NB4 (cell line): ENCODE measurements around the gene TMEM178A.

Experiments used
- MYC ChIP-seq: IDR thresholded peaks from 2 replicates; pipeline ENCODE4 v1.6.1; 2011; ENCODE audit warnings: low read depth, low read length
- POLR2A ChIP-seq: IDR thresholded peaks from 2 replicates; pipeline ENCODE4 v1.6.1; 2011; ENCODE audit warnings: mild to moderate bottlenecking; ENCODE audit not compliant: insufficient read length; ENCODE audit errors: extremely low read depth
- TF ChIP-seq, protein P1 (sequence below): IDR thresholded peaks from one replicate; pipeline ENCODE4 v1.5.1; 2012; ENCODE audit warnings: low read depth, low read length
- TF ChIP-seq, protein P2 (sequence below): IDR thresholded peaks from 2 replicates; pipeline ENCODE4 v1.6.1; 2011; ENCODE audit warnings: low read depth, low read length

GRCh38 chr2:39661826-39662225, 3.9 kb upstream of the TMEM178A start:
- TF ChIP-seq, protein P1, sequence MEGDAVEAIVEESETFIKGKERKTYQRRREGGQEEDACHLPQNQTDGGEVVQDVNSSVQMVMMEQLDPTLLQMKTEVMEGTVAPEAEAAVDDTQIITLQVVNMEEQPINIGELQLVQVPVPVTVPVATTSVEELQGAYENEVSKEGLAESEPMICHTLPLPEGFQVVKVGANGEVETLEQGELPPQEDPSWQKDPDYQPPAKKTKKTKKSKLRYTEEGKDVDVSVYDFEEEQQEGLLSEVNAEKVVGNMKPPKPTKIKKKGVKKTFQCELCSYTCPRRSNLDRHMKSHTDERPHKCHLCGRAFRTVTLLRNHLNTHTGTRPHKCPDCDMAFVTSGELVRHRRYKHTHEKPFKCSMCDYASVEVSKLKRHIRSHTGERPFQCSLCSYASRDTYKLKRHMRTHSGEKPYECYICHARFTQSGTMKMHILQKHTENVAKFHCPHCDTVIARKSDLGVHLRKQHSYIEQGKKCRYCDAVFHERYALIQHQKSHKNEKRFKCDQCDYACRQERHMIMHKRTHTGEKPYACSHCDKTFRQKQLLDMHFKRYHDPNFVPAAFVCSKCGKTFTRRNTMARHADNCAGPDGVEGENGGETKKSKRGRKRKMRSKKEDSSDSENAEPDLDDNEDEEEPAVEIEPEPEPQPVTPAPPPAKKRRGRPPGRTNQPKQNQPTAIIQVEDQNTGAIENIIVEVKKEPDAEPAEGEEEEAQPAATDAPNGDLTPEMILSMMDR, result no peak
- no peak for TF ChIP-seq MYC
- TF ChIP-seq, protein P2, sequence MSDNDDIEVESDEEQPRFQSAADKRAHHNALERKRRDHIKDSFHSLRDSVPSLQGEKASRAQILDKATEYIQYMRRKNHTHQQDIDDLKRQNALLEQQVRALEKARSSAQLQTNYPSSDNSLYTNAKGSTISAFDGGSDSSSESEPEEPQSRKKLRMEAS, result no peak
- TF ChIP-seq POLR2A, result no peak
